Mesenchymal stem cell (in vitro differentiated cells and primary cell): ENCODE data around the gene CD44.

Experiments
- DNase-seq: peaks from one replicate; pipeline ENCODE4 v3.0.0-alpha.2; 2013
- H2AFZ ChIP-seq: one replicate; pipeline ENCODE4 v1.6.1; 2013; ENCODE audit warnings: low read depth, mild to moderate bottlenecking, control low read depth, inconsistent platforms, low read length, moderate library complexity
- H2AK5ac ChIP-seq: 2 replicates; pipeline ENCODE4 v1.6.1; 2013; ENCODE audit warnings: low read length, moderate library complexity, mild to moderate bottlenecking, inconsistent platforms; ENCODE audit not compliant: severe bottlenecking
- H2BK120ac ChIP-seq: one replicate; pipeline ENCODE4 v1.6.1; 2013; ENCODE audit warnings: low read depth, mild to moderate bottlenecking, inconsistent platforms, low read length, moderate library complexity
- H2BK12ac ChIP-seq, 2 experiments: one replicate each; pipeline ENCODE4 v1.6.1; 2013; ENCODE audit warnings: inconsistent platforms in 2 of 2, low read length in 2 of 2, mild to moderate bottlenecking in 2 of 2, moderate library complexity in 2 of 2, control low read depth in 1 of 2
- H2BK15ac ChIP-seq: one replicate; pipeline ENCODE4 v1.6.1; 2013; ENCODE audit warnings: mild to moderate bottlenecking, low read depth, inconsistent platforms; ENCODE audit not compliant: poor library complexity, severe bottlenecking
- H2BK5ac ChIP-seq: 2 replicates; pipeline ENCODE4 v1.6.1; 2013; ENCODE audit warnings: low read depth, mild to moderate bottlenecking, low read length, control low read depth, inconsistent platforms; ENCODE audit not compliant: poor library complexity, severe bottlenecking
- H3K14ac ChIP-seq, 2 experiments: one replicate each; pipeline ENCODE4 v1.6.1; 2013; ENCODE audit warnings: inconsistent platforms in 2 of 2, low read length in 2 of 2, control low read depth in 1 of 2, mild to moderate bottlenecking in 1 of 2, moderate library complexity in 1 of 2
- H3K18ac ChIP-seq, 2 experiments: one replicate each; pipeline ENCODE4 v1.6.1; 2013; ENCODE audit warnings: inconsistent platforms in 2 of 2, low read length in 2 of 2, control low read depth in 1 of 2, low read depth in 1 of 2, mild to moderate bottlenecking in 1 of 2
- H3K23ac ChIP-seq, 2 experiments: one replicate each; pipeline ENCODE4 v1.6.1; 2013; ENCODE audit warnings: inconsistent platforms in 2 of 2, low read length in 2 of 2, mild to moderate bottlenecking in 2 of 2, moderate library complexity in 2 of 2, control low read depth in 1 of 2
- H3K27ac ChIP-seq: 2 replicates; pipeline ENCODE4 v1.5.1; 2013; ENCODE audit warnings: mild to moderate bottlenecking, moderate library complexity, low read length, control low read depth, inconsistent platforms; ENCODE audit not compliant: poor library complexity, severe bottlenecking
- H3K27me3 ChIP-seq, 2 experiments: 2 replicates each; pipeline versions ENCODE4 v1.6.1 to v1.7.0; 2013; ENCODE audit warnings: low read length in 2 of 2, mild to moderate bottlenecking in 2 of 2, moderate library complexity in 2 of 2, control low read depth in 1 of 2, inconsistent platforms in 1 of 2; ENCODE audit not compliant: control insufficient read depth in 1 of 2, insufficient read depth in 1 of 2
- H3K36me3 ChIP-seq, 2 experiments: 2 replicates each; pipeline versions ENCODE4 v1.6.1 to v1.7.0; 2013; ENCODE audit warnings: low read length in 2 of 2, control low read depth in 1 of 2, inconsistent platforms in 1 of 2, low read depth in 1 of 2, mild to moderate bottlenecking in 1 of 2; ENCODE audit not compliant: insufficient read depth in 2 of 2, control insufficient read depth in 1 of 2
- H3K4ac ChIP-seq, 2 experiments: one replicate each; pipeline ENCODE4 v1.6.1; 2013; ENCODE audit warnings: inconsistent platforms in 2 of 2, low read length in 2 of 2, mild to moderate bottlenecking in 2 of 2, moderate library complexity in 2 of 2, control low read depth in 1 of 2, low read depth in 1 of 2
- H3K4me1 ChIP-seq: 2 replicates; pipeline ENCODE4 v1.6.1; 2013; ENCODE audit warnings: low read depth, low read length, control low read depth; ENCODE audit not compliant: control insufficient read depth, insufficient read depth
- H3K4me2 ChIP-seq: 2 replicates; pipeline ENCODE4 v1.6.1; 2013; ENCODE audit warnings: low read length, mild to moderate bottlenecking, inconsistent platforms; ENCODE audit not compliant: poor library complexity, severe bottlenecking
- H3K4me3 ChIP-seq, 2 experiments: 2 replicates each; pipeline versions ENCODE4 v1.5.1 to v1.7.0; 2013; ENCODE audit warnings: low read length in 2 of 2, mild to moderate bottlenecking in 2 of 2, control low read depth in 1 of 2, low read depth in 1 of 2; ENCODE audit not compliant: insufficient read depth in 1 of 2
- H3K79me1 ChIP-seq: replicated peaks from 2 replicates; pipeline ENCODE4 v1.6.1; 2013; ENCODE audit warnings: mild to moderate bottlenecking, control low read depth, low read length, inconsistent platforms; ENCODE audit not compliant: poor library complexity, severe bottlenecking
- H3K9ac ChIP-seq: 2 replicates; pipeline ENCODE4 v1.7.0; 2013; ENCODE audit warnings: mild to moderate bottlenecking, low read length, moderate library complexity
- H3K9me3 ChIP-seq: 2 replicates; pipeline ENCODE4 v1.7.0; 2013; ENCODE audit warnings: mild to moderate bottlenecking, low read length; ENCODE audit not compliant: control insufficient read depth
- H4K8ac ChIP-seq: one replicate; pipeline ENCODE4 v1.6.1; 2013; ENCODE audit warnings: inconsistent platforms, mild to moderate bottlenecking, low read length, moderate library complexity
- H4K91ac ChIP-seq: one replicate; pipeline ENCODE4 v1.6.1; 2013; ENCODE audit warnings: mild to moderate bottlenecking, low read length, inconsistent platforms
- WGBS: methylation state at CpG from one replicate; pipeline ENCODE4 v1.1.7; 2013; ENCODE audit warnings: mixed read lengths; 5-methylcytosine and 5-hydroxymethylcytosine counted together

Gene CD44

GRCh38 chr11:35253237-35253636, 114.3 kb downstream of the CD44 start:
- H2BK5ac ChIP-seq = no peak overlapping the region
- H3K18ac ChIP-seq = no peak overlapping the region
- no peak overlapping the region for H3K23ac ChIP-seq
- H2BK120ac ChIP-seq = no peak overlapping the region
- H3K27me3 ChIP-seq = no peaks in the 10 kb centered on the region
- H3K27ac ChIP-seq = no peak overlapping the region
- H2AK5ac ChIP-seq = no peak overlapping the region
- peaks cover 0 to 18% of the 10 kb centered on the region in 2 experiments for H3K36me3 ChIP-seq
- H3K4me1 ChIP-seq = no peaks in the 10 kb centered on the region
- no peak for DNase-seq
- H3K4me3 ChIP-seq = no peak overlapping the region
- H3K14ac ChIP-seq = no peak overlapping the region
- no peak overlapping the region for H2BK12ac ChIP-seq
- peak overlapping the region; percentile 43 for H3K9ac ChIP-seq
- H2AFZ ChIP-seq = no peak overlapping the region
- no peaks in the 10 kb centered on the region for H3K79me1 ChIP-seq
- H2BK15ac ChIP-seq = no peak overlapping the region
- no peak overlapping the region for H4K8ac ChIP-seq
- peaks cover 3% of the 10 kb centered on the region for H3K9me3 ChIP-seq
- no peak overlapping the region for H4K91ac ChIP-seq
- H3K4me2 ChIP-seq = no peak overlapping the region
- H3K4ac ChIP-seq = no peak overlapping the region

- Histone ChIP-seq H3K4me2 (no peak overlapping the region), H3K36me3 (peaks cover 0 to 19% of the 10 kb centered on the region in 2 experiments), H2BK120ac (no peak overlapping the region), H2BK12ac (no peak overlapping the region), H3K18ac (no peak overlapping the region), H3K27ac (no peak overlapping the region), H2AK5ac (no peak overlapping the region), H3K79me1 (no peaks in the 10 kb centered on the region), H2BK5ac (no peak overlapping the region), H3K27me3 (no peaks in the 10 kb centered on the region), H3K4me1 (no peaks in the 10 kb centered on the region), H3K4ac (no peak overlapping the region), H2BK15ac (no peak overlapping the region), H3K23ac (no peak overlapping the region), H3K4me3 (no peak overlapping the region), H3K9ac (no peak overlapping the region), H2AFZ (no peak overlapping the region), H4K8ac (no peak overlapping the region), H3K14ac (no peak overlapping the region), H4K91ac (no peak overlapping the region), H3K9me3 (no peaks in the 10 kb centered on the region)
- WGBS = 100% methylated on average over 1 of the region's 2 CpGs
- DNase-seq = no peak
These were observed 116.5 kb downstream of the CD44 start for GRCh38 chr11:35255514-35255913.

GRCh38 chr11:35256296-35256695, 117.3 kb downstream of the CD44 start:
- H3K4me1 ChIP-seq = no peaks in the 10 kb centered on the region
- no peak overlapping the region for H2BK120ac ChIP-seq
- H3K14ac ChIP-seq = no peak overlapping the region

GRCh38 chr11:35257281-35257680, 118.3 kb downstream of the CD44 start:
- H3K27ac ChIP-seq = no peak overlapping the region
- no peak overlapping the region for H3K9ac ChIP-seq
- H2BK12ac ChIP-seq = no peak overlapping the region
- H3K79me1 ChIP-seq = no peaks in the 10 kb centered on the region
- H3K14ac ChIP-seq = no peak overlapping the region
- H2BK120ac ChIP-seq = no peak overlapping the region
- H3K23ac ChIP-seq = no peak overlapping the region
- H3K4ac ChIP-seq = no peak overlapping the region
- H2BK15ac ChIP-seq = no peak overlapping the region
- H3K27me3 ChIP-seq = no peaks in the 10 kb centered on the region
- H4K91ac ChIP-seq = no peak overlapping the region
- H3K4me3 ChIP-seq = no peak overlapping the region
- H3K36me3 ChIP-seq = peaks cover 0 to 16% of the 10 kb centered on the region in 2 experiments
- H3K18ac ChIP-seq = no peak overlapping the region
- 40% methylated on average over 2 of the region's 2 CpGs for WGBS
- no peak overlapping the region for H2AFZ ChIP-seq
- H3K4me2 ChIP-seq = no peak overlapping the region
- H2BK5ac ChIP-seq = no peak overlapping the region
- H4K8ac ChIP-seq = no peak overlapping the region
- no peaks in the 10 kb centered on the region for H3K4me1 ChIP-seq
- no peak for DNase-seq
- H3K9me3 ChIP-seq = no peaks in the 10 kb centered on the region
- no peak overlapping the region for H2AK5ac ChIP-seq

More at GRCh38 chr11:35256296-35256695, 117.3 kb downstream of the CD44 start:
- H3K27me3 ChIP-seq = no peaks in the 10 kb centered on the region
- DNase-seq = no peak
- H3K9ac ChIP-seq = no peak overlapping the region
- no peak overlapping the region for H4K8ac ChIP-seq
- peaks cover 0 to 16% of the 10 kb centered on the region in 2 experiments for H3K36me3 ChIP-seq
- H3K4me2 ChIP-seq = no peak overlapping the region
- no peaks in the 10 kb centered on the region for H3K9me3 ChIP-seq
- no peak overlapping the region for H2BK12ac ChIP-seq
- no peak overlapping the region for H3K4ac ChIP-seq
- no peak overlapping the region for H2BK15ac ChIP-seq
- no peak overlapping the region for H3K23ac ChIP-seq
- no peak overlapping the region for H3K27ac ChIP-seq
- no peak overlapping the region for H4K91ac ChIP-seq
- no peak overlapping the region for H3K18ac ChIP-seq
- no peak overlapping the region for H2AK5ac ChIP-seq
- H3K4me3 ChIP-seq = no peak overlapping the region
- H2BK5ac ChIP-seq = no peak overlapping the region
- H3K79me1 ChIP-seq = no peaks in the 10 kb centered on the region
- no peak overlapping the region for H2AFZ ChIP-seq
